AG08395 (cell line): ENCODE data around the gene CDC123.
"Not testable (repeated sequence)": the region's sequence is repeated elsewhere in the genome, so short reads cannot be mapped to it uniquely, and the experiment has no call there.

Experiments used
- DNase-seq: peaks from one replicate; pipeline ENCODE4 v3.0.0; 2012; ENCODE audit warnings: mixed read lengths, low spot score

CDC123 gene, protein sequence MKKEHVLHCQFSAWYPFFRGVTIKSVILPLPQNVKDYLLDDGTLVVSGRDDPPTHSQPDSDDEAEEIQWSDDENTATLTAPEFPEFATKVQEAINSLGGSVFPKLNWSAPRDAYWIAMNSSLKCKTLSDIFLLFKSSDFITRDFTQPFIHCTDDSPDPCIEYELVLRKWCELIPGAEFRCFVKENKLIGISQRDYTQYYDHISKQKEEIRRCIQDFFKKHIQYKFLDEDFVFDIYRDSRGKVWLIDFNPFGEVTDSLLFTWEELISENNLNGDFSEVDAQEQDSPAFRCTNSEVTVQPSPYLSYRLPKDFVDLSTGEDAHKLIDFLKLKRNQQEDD

DNA sequence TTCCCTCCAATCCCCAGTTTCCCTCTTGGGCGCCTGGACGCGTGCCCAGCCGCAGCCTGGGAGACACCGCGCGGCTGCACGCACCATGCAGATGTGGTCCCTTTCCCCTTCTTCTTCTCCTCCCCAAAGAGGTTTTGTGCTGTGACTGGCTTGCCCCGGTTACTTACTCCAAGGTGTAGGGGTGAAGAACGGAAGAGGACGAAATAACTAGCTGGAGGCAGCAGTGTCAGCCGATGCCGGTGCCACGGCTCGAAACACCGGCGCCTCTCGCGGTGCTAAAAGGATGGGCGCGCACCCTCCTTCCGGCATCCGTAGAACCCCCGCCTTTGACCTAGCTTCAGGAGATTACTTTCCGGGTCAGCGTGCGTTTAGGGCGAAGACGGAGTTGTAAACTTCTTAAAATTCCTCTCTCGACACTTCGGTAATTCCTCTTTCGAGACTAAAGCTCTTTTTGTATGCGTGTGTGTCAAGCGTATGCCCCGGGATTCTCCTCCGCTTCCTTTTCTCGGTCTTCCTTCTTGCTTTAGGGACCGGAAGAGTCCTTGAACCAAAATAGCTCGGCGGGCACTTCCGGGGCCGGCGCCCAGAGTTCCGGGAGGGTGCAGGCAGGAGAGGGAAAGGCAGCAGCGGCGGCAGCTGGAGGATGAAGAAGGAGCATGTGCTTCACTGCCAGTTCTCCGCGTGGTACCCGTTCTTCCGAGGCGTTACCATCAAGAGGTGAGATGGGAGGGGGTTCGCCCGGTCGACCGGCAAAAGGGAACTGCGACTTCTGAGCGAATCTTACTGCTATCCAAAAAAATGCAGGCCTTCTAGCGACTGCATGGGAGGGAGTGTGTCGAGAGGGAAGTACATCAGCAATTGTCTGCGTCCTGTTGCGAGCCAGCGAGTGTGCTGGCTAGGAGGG, at the start of gene CDC123, which contains the start of gene NUDT5:
Gene CDC123 (plus strand): TSS at position 586 of the 904 bp plus-strand sequence. CDS start 58 bp downstream, at position 644.
Gene NUDT5 (minus strand): TSS at position 289 of the 904 bp plus-strand sequence. CDS start 9,600 bp downstream, outside the sequence.
- DNase-seq: peak; percentile 92

- DNase-seq: no peak
Observed at GRCh38 chr10:12150163-12150562, 45.8 kb upstream of the CDC123 start.

GRCh38 chr10:12154516-12154915, 41.5 kb upstream of the CDC123 start:
- DNase-seq: no peak

DNA sequence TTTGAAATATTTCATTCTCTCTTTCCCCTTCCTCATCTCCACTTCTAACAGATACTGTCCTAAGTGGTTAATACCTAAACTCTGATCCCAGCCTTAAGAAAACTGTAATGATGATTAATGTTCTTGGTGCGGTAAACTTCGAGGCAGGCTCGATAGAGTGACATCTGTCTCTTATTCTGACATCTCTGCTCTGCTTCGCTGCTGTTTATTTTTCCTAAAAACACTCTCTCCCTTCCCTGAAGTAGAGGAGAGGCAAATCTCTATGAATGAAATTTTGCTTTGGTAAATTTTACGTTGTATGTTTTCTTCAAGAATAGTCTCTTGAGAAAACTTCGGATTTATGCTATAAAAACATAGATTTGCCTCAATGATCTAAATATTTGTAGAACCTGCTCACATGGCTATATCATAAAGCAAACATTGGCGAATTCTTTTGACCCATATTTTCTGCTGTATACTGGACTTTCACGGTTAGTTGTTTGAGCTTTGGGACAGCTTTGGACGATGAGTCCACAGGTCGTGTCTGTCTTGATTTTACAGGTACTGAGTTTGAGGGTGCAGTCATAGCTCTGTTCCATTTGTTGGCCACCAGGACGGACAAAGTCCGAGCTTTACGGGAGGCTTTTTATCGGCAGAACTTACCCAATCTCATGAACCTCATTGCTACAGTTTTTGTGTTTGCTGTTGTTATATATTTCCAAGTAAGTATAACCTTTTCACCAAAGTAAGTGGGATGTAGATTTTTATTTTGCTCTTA, 39.4 kb upstream of the CDC123 start:
- no peak for DNase-seq

- no peak for DNase-seq
Observed at GRCh38 chr10:12158111-12158510, 37.9 kb upstream of the CDC123 start.

- no peak for DNase-seq
Observed at GRCh38 chr10:12160664-12161063, 35.3 kb upstream of the CDC123 start.

- DNase-seq: no peak
Observed at GRCh38 chr10:12162927-12163326, 33.1 kb upstream of the CDC123 start.

- no peak for DNase-seq
Observed at GRCh38 chr10:12164085-12164484, 31.9 kb upstream of the CDC123 start.

GRCh38 chr10:12165036-12165435, 31.0 kb upstream of the CDC123 start:
- no peak for DNase-seq

- DNase-seq: no peak
Observed at GRCh38 chr10:12165999-12166775, 29.8 kb upstream of the CDC123 start.

DNA sequence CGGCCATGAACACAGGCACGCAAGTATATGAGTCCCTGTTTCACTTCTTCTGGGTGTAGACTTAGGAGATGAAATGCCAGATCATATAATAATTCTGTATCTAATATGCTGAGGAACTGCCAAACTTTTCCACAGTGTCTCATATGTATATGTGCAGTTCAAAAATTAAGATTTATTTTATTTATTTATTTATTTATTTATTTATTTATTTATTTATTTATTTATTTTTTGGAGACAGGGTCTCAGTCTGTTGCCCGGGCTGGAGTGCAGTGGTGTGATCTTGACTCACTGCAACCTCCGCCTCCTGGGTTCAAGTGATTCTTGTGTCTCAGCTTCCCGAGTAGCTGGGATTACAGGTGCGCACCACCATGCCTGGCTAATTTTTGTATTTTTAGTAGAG, 24.5 kb upstream of the CDC123 start:
- not testable (repeated sequence) for DNase-seq

DNA sequence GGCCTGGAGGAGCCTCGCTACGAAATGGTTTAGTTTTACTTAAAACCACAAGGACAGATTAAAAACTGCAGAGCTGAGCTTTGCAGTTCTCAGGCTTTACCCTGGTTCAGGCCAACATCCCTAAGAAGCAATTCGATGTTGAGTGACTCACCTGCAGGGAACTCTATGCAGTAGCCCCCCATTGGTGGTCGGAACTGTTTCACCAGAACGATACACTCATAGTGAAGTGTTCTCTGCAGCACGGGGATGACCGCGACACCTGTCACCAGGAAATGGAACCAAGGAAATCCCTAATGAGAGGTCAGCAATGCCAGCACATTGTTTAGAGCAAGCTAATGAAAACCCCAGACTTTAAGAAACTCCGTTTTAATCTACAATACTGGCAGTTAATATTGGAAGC, 18.3 kb upstream of the CDC123 start:
- no peak for DNase-seq

DNA sequence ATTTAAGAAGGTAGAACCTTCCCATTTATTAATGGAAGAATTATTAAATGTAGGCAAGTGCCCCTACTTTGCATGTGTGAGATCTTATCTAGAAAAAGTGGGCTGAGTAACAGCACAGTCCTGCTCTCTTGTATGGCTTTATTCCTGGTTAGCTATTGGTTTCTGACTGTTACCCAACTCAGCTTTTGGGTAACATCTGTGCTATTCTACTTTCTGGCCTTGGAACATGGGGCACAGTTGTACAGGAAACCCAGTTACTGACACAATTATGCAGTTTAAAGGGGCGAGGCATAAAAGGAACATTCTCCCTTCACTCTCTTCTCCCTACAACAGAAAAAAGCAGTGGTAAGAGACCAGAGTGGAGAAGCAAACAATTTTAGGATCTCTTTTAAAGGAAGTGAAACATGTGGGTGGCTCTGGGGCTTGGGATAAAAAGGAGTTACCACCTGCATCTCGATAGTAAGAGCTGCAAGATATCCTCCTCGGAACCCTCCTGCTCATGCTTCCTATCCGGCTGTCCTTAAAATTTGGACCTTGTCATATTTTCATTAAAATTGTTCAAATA, 16.3 kb upstream of the CDC123 start:
- DNase-seq: no peak

DNA sequence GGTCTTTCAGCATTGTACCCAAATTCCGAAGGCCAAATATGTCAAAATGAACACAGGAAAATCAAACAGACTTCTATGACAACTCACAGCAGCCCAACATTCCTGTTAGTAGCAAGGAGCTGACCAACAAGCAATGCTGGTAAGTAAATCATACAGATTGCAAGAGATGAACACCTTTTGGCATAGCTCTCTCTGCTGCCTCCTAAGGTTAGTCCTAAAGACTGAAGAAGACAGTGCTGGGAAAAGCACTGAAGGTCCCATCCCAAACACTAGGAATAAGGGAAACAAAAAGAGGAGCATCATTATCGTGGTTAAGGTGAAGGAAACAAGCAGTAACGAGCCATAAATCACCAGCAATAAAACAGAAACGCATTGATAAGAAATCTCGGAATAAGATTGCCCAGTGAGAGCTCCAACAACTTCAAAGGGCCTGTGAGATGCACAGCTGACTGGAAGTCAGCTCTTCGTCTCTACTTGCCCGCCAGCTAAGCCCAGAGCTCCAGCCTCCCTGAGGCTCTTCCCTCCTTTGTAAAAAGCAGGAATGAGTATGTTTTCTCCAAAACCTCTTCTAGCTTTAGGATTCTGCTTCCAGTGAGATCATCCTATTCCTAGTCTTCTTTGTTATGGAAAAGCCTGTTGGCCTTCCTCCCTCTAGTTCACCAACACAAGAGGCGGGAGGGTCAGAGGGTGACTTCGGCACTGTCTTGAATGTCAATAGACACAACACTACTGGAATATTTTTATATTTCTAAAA, 15.6 kb upstream of the CDC123 start:
- DNase-seq: no peak

DNA sequence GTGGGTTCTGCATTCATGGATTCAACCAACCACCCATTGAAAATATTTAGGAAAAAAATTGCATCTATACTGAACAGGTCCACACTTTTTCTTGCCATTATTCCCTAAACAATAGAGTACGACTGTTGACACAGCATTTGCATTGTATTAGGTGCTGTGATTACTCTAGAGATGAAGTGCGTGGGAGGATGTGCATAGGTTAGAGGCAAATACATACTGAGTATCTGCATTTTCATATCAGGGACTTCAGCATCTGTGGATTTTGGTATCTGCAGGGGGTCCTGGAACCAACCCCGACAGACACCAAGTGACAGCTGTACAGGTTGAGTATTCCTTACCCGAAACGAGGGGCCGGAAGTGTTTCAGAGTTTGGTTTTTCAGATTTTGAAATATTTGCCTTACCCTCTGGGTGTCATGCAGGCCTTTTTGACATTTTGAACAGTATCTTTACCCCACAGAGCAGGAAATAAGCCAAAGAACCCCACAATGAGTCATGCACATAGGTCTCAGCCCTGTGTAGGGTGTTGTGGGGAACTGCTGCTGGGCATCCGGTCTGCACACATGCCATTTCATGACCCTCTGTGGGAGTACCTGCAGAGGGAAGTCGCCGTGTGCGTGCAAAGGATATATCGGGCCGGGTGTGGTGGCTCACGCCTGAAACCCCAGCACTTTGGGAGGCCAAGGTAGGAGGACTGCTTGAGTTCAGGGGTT, 14.8 kb upstream of the CDC123 start:
- DNase-seq: no peak

- DNase-seq: no peak
Observed at GRCh38 chr10:12184165-12184564, 11.8 kb upstream of the CDC123 start.

DNA sequence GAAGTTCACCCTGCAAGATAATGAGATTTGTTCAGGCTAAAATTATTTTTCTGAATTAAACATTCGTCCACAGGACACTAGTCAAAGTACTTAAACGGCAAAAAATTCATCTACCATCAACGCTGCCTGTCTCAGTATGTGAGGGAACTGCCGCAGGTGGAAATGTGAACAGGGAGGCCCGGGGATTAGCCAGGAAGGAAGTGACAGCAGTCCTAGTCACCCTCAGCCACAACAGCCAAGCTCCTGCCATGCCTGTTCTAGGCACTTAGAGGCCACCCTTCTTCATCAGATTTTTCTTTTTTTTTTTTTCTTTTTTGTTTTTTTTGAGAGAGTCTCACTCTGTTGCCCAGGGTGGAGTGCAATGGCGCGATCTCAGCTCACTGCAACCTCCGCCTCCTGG, 9.7 kb upstream of the CDC123 start:
- DNase-seq: no peak

GRCh38 chr10:12187321-12187905, 8.6 kb upstream of the CDC123 start:
- DNase-seq: no peak

GRCh38 chr10:12188656-12189055, 7.3 kb upstream of the CDC123 start:
- DNase-seq: no peak
